ENCODE measurements around the gene GYS1.

DNA sequence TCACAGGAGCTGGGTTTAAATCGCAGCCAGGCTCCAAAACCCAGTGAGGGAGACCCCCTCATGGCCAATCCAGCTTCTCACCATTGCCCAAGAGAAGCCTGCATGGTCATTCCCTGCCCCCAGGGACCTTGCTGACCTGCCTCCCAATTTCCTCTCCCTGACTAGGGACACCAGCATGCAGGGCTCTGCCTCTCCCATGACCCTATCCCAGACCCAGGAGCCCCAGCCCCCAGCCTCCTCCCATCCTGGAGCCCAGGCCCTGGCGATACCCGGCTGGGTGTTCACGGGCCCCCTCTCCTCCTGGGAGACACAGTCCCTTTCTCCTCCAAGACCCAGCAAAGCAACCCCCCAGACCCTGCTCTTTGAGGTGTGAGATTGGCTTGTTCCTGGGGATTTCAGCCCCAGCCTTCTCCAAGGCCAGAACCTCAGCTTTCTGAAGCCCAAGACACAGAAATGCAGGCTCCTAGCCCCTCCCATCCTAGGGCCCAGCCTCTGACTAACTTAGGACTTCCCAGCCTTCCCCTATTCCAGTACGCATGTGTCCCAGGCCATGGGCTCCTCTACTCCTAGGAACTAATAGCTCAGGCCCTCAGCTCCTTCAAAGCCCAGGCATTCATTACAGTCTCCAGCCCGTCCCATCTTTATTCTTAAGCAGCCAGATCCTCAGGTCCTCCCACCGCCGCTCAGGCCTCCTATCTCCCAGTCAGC lies 1.1 kb downstream of the GYS1 start:
- TF ChIP-seq CTCF (IDR thresholded peaks at IDR 0.05; ENCODE audit: low read depth, low read length, missing input control) (no peak), YY1 (IDR thresholded peaks at IDR 0.05) (no peak), NR2F2 (IDR thresholded peaks at IDR 0.05) (no peak), SP1 (IDR thresholded peaks at IDR 0.05) (no peak), RAD21 (IDR thresholded peaks at IDR 0.05) (no peak), ATF3 (IDR thresholded peaks at IDR 0.05) (no peak), EGR1 (IDR thresholded peaks at IDR 0.05; ENCODE audit: low read depth in 2 of 2) (no peak), MAX (IDR thresholded peaks at IDR 0.05) (no peak), GABPA (IDR thresholded peaks at IDR 0.05 in 1 of 2, conservative IDR thresholded peaks at IDR 0.05 in 1 of 2) (no peak), TAF1 (conservative IDR thresholded peaks at IDR 0.05) (no peak), JUND (IDR thresholded peaks at IDR 0.05) (no peak)
- TF ChIP-seq, protein P1, sequence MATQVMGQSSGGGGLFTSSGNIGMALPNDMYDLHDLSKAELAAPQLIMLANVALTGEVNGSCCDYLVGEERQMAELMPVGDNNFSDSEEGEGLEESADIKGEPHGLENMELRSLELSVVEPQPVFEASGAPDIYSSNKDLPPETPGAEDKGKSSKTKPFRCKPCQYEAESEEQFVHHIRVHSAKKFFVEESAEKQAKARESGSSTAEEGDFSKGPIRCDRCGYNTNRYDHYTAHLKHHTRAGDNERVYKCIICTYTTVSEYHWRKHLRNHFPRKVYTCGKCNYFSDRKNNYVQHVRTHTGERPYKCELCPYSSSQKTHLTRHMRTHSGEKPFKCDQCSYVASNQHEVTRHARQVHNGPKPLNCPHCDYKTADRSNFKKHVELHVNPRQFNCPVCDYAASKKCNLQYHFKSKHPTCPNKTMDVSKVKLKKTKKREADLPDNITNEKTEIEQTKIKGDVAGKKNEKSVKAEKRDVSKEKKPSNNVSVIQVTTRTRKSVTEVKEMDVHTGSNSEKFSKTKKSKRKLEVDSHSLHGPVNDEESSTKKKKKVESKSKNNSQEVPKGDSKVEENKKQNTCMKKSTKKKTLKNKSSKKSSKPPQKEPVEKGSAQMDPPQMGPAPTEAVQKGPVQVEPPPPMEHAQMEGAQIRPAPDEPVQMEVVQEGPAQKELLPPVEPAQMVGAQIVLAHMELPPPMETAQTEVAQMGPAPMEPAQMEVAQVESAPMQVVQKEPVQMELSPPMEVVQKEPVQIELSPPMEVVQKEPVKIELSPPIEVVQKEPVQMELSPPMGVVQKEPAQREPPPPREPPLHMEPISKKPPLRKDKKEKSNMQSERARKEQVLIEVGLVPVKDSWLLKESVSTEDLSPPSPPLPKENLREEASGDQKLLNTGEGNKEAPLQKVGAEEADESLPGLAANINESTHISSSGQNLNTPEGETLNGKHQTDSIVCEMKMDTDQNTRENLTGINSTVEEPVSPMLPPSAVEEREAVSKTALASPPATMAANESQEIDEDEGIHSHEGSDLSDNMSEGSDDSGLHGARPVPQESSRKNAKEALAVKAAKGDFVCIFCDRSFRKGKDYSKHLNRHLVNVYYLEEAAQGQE (IDR thresholded peaks at IDR 0.05): peak; percentile 24

Data from liver (tissue), 3 donors.